ENCODE results near the gene PRDM15. TPM values are rescaled to one million over a fixed set of nuclear protein-coding genes. Genes with fewer than 3 reads are reported as not detected.

Gene PRDM15
- total and polyA plus RNA-seq, 8 donors: 6.2 to 10.0 (median 7.3) TPM

DNA sequence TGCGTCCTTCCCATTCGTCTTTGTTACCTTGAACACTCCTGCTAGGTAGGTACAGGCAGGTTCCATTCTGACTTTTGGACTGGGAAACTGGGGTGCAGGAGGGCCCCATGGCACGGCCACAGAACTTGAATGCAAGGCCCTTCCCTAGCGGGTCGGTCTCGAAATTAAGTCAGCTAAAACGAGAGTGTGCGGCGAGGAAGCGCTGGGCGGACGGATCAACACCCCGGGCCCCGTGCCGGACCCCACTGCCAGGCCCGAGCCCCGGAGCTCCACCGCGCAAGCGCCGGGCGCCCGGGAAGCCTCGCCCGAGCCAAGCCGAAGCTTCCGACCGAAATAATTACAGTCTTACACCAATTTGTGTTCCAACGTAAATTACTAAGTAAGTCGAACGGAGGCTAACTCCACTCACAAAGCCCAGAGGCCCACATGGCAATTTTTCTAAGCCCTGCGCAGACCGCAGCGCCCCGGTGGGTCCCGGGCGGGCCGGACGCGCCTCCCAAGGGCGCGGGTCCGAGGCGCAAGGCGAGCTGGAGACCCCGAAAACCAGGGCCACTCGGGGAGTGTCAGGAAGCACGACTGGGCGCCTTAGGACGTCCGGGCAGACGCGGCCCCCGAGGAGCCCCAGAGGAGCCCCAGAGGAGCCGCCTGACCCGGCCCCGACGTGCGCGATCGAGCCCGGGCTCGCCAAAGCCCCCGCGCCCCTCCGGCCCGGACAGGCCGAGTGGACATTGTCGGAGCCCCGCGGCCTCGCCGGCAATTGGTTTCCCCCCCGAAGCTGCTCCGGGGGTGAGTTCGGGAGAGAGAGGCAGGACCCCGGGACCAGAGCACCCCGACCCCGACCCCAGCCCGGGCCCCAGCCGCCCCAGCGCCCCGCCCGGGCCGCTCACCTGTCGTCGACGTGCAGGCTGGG is 112.9 kb downstream of the PRDM15 start:
- Histone ChIP-seq H3K4me3 (peak overlapping the region; percentile 44 to 52), H3K9me3 (no peaks in the 10 kb centered on the region), H3K4me1 (peaks cover 23 to 56% of the 10 kb centered on the region in 2 donors), H3K27me3 (peaks cover 50 to 98% of the 10 kb centered on the region in 2 donors), H3K36me3 (no peaks in the 10 kb centered on the region), H3K27ac (peak overlapping the region; percentile 51 to 64)
- TF ChIP-seq, protein P1, sequence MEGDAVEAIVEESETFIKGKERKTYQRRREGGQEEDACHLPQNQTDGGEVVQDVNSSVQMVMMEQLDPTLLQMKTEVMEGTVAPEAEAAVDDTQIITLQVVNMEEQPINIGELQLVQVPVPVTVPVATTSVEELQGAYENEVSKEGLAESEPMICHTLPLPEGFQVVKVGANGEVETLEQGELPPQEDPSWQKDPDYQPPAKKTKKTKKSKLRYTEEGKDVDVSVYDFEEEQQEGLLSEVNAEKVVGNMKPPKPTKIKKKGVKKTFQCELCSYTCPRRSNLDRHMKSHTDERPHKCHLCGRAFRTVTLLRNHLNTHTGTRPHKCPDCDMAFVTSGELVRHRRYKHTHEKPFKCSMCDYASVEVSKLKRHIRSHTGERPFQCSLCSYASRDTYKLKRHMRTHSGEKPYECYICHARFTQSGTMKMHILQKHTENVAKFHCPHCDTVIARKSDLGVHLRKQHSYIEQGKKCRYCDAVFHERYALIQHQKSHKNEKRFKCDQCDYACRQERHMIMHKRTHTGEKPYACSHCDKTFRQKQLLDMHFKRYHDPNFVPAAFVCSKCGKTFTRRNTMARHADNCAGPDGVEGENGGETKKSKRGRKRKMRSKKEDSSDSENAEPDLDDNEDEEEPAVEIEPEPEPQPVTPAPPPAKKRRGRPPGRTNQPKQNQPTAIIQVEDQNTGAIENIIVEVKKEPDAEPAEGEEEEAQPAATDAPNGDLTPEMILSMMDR (IDR thresholded peaks at IDR 0.05): no peak
- ATAC-seq (peak; percentile 9), DNase-seq (no peak)
- intact Hi-C loops (cut with DNase I): no loop called here

DNA sequence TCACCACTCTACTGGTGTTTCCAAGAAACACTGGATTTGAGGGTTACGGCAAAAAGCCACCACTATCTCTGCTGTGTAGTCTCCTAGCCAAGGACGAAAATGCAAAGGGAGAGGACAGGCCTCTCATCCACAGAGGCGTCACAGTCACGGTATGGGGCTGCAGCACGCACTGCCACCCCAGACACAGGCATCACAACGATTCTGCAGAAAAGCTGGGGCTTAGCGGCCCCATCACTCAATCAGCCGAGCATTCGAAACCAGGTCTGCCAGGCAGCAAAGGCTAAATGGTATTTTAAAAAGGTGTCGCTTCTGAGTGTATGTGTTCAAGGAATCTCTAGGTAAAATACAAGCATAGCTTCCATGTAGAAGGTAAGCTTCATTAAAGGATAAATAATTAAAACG is 113.7 kb downstream of the PRDM15 start:
- Histone ChIP-seq H3K4me1 (peaks cover 23 to 64% of the 10 kb centered on the region in 2 donors), H3K9me3 (no peaks in the 10 kb centered on the region), H3K36me3 (no peaks in the 10 kb centered on the region), H3K4me3 (peak overlapping the region; percentile 44 to 52), H3K27ac (peak overlapping the region in 1 of 2 donors; percentile 51), H3K27me3 (peaks cover 50 to 100% of the 10 kb centered on the region in 2 donors)
- DNase-seq (no peak), ATAC-seq (no peak)
- intact Hi-C loops (cut with DNase I): no loop called here
- TF ChIP-seq, protein P1 (IDR thresholded peaks at IDR 0.05): no peak

GRCh38 chr21:41764558-41765419 is 114.4 kb downstream of the PRDM15 start:
- intact Hi-C loops (cut with DNase I): no loop called here
- ATAC-seq (no peak), DNase-seq (no peak)
- Histone ChIP-seq H3K27me3 (peaks cover 50 to 100% of the 10 kb centered on the region in 2 donors), H3K9me3 (no peaks in the 10 kb centered on the region), H3K4me1 (peaks cover 23 to 68% of the 10 kb centered on the region in 2 donors), H3K27ac (peak overlapping the region in 1 of 2 donors; percentile 51), H3K4me3 (peak overlapping the region in 1 of 2 donors; percentile 52), H3K36me3 (no peaks in the 10 kb centered on the region)
- TF ChIP-seq, protein P1 (IDR thresholded peaks at IDR 0.05): no peak

DNA sequence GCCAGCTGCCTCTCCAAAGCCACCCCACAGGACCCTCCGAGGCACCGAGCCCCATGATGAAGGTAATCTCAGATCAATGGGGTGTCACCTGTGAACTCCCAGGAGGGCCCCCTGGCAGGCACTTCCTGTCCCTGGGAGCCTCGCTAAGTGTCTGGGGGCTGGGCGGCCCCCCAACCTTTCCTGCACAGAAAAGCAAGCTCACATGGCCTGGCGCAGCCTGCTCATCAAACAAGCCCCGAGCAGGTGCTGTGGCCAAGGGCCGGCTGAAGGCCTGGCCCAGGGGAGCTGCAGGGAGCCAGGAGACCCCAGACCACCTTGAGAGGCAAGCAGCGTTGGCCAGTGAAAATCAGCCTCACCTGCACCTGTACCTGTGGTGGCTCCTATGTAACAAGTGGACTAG is 115.1 kb downstream of the PRDM15 start:
- Histone ChIP-seq H3K9me3 (no peaks in the 10 kb centered on the region), H3K27ac (no peak overlapping the region), H3K4me3 (no peak overlapping the region), H3K27me3 (peaks cover 45 to 99% of the 10 kb centered on the region in 2 donors), H3K4me1 (peaks cover 23 to 76% of the 10 kb centered on the region in 2 donors), H3K36me3 (no peaks in the 10 kb centered on the region)
- intact Hi-C loops (cut with DNase I): no loop called here
- ATAC-seq (no peak), DNase-seq (no peak)
- TF ChIP-seq, protein P1 (IDR thresholded peaks at IDR 0.05): no peak

Data from left lung (tissue), 10 donors.